ENCODE results near the gene TMEM121. TPM values are rescaled to one million over a fixed set of nuclear protein-coding genes. Genes with fewer than 3 reads are reported as not detected.
A peak's percentile ranks its signal among the peaks of the same experiment; 100 is the strongest.

Gene TMEM121
- total and polyA plus RNA-seq, 4 donors: 0.33 to 1.5 (median 0.37) TPM; not detected in 1

DNA sequence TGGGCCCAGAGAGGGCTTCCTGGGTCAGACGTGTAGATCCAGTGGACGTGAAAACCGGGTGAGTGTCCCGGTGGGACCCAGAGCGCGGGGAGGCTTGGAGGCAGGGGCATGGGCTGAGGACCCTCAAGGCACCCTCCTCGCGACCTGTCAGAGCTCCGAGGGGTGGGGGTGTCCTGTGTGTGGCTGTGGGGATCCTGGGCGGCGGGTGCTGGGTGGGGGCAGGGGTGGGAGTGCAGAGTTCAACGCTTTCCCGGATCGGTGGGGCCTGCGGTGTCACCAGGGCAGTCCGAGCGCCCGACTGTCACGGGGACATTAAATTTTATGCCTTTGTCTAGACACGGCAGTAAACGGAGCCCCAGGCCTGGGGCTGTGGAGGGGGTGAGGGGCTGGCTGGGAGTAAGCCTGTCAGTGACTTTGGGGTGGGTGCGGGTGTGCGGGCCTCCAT lies 1.0 kb downstream of the TMEM121 start:
- Histone ChIP-seq H3K9me3 (ENCODE audit: control insufficient read depth in 4 of 4, low read length in 3 of 4) (no peaks in the 10 kb centered on the region), H3K36me3 (ENCODE audit: control insufficient read depth in 4 of 4, insufficient read depth in 3 of 4, low read depth in 1 of 4, low read length in 3 of 4) (peaks cover 0 to 1% (median 0%) of the 10 kb centered on the region in 4 donors), H3K4me1 (ENCODE audit: control insufficient read depth in 4 of 4, insufficient read depth in 4 of 4, low read length in 3 of 4) (peaks cover 9 to 30% (median 20%) of the 10 kb centered on the region in 4 donors), H3K9ac (ENCODE audit: low read depth in 1 of 2, low read length in 2 of 2) (no peak overlapping the region), H3K27ac (ENCODE audit: low read depth in 1 of 2, low read length in 2 of 2) (peak overlapping the region in 1 of 2 donors; percentile 21), H3K27me3 (ENCODE audit: control insufficient read depth in 4 of 4, insufficient read depth in 4 of 4, low read length in 3 of 4) (no peaks in the 10 kb centered on the region), H3K4me3 (ENCODE audit: low read depth in 1 of 3, low read length in 3 of 3) (peak overlapping the region; percentile 5 to 72 (median 61))
- no peak for DNase-seq (ENCODE audit: low spot score)
- TF ChIP-seq FOXA2 (IDR thresholded peaks at IDR 0.05) (no peak), HNF4G (IDR thresholded peaks at IDR 0.05) (no peak), SP1 (IDR thresholded peaks at IDR 0.05) (no peak), YY1 (IDR thresholded peaks at IDR 0.05) (no peak), GABPA (IDR thresholded peaks at IDR 0.05 in 1 of 2, conservative IDR thresholded peaks at IDR 0.05 in 1 of 2) (no peak), RAD21 (IDR thresholded peaks at IDR 0.05) (no peak), TAF1 (conservative IDR thresholded peaks at IDR 0.05) (no peak), HNF4A (conservative IDR thresholded peaks at IDR 0.05) (no peak)
- TF ChIP-seq, protein P1, sequence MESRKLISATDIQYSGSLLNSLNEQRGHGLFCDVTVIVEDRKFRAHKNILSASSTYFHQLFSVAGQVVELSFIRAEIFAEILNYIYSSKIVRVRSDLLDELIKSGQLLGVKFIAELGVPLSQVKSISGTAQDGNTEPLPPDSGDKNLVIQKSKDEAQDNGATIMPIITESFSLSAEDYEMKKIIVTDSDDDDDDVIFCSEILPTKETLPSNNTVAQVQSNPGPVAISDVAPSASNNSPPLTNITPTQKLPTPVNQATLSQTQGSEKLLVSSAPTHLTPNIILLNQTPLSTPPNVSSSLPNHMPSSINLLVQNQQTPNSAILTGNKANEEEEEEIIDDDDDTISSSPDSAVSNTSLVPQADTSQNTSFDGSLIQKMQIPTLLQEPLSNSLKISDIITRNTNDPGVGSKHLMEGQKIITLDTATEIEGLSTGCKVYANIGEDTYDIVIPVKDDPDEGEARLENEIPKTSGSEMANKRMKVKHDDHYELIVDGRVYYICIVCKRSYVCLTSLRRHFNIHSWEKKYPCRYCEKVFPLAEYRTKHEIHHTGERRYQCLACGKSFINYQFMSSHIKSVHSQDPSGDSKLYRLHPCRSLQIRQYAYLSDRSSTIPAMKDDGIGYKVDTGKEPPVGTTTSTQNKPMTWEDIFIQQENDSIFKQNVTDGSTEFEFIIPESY (IDR thresholded peaks at IDR 0.05): no peak
- TF ChIP-seq, protein P2, sequence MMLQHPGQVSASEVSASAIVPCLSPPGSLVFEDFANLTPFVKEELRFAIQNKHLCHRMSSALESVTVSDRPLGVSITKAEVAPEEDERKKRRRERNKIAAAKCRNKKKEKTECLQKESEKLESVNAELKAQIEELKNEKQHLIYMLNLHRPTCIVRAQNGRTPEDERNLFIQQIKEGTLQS (IDR thresholded peaks at IDR 0.05): no peak
- TF ChIP-seq, protein P3, sequence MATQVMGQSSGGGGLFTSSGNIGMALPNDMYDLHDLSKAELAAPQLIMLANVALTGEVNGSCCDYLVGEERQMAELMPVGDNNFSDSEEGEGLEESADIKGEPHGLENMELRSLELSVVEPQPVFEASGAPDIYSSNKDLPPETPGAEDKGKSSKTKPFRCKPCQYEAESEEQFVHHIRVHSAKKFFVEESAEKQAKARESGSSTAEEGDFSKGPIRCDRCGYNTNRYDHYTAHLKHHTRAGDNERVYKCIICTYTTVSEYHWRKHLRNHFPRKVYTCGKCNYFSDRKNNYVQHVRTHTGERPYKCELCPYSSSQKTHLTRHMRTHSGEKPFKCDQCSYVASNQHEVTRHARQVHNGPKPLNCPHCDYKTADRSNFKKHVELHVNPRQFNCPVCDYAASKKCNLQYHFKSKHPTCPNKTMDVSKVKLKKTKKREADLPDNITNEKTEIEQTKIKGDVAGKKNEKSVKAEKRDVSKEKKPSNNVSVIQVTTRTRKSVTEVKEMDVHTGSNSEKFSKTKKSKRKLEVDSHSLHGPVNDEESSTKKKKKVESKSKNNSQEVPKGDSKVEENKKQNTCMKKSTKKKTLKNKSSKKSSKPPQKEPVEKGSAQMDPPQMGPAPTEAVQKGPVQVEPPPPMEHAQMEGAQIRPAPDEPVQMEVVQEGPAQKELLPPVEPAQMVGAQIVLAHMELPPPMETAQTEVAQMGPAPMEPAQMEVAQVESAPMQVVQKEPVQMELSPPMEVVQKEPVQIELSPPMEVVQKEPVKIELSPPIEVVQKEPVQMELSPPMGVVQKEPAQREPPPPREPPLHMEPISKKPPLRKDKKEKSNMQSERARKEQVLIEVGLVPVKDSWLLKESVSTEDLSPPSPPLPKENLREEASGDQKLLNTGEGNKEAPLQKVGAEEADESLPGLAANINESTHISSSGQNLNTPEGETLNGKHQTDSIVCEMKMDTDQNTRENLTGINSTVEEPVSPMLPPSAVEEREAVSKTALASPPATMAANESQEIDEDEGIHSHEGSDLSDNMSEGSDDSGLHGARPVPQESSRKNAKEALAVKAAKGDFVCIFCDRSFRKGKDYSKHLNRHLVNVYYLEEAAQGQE (IDR thresholded peaks at IDR 0.05): no peak
- 23% methylated on average over 23 of the region's 23 CpGs for WGBS

DNA sequence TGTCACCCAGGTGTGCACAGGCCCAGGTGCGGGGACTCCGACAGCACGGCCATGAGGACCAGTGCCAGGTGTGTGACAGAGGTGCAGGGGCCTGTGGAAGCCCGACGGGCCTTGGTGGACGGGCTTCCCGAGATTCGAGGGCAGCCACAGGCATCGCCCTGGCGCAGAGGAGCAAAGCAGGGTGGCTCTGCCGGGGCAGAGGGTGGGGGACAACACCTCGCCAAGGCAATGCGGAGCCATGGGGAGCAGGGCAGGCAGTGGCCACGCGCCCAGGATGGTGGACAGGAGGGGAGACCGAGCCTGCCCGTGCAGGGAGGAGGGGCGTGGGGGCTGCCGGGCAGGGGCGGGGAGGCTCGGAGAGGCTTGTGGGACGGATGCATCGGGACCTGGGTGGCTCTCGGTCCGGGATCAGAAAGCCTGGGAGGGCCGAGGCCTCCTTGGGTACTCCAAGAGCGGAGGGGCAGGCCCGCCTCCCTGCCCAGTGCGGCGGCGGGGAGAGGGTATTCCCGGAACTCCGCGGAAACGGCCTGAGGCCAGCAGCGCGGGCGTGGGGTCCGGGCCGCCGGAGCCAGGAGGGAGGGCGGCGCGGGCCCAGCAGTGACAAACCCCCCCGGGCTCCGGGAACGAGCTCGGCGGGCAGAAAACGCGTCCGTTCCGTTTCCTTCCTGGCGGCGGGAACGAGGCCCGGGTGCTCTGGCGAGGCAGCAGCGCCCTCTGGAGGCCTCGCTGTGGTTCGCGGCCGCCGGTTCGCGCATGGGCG lies 1.6 kb downstream of the TMEM121 start:
- 6% methylated on average over 67 of the region's 67 CpGs for WGBS
- peaks cover 9 to 30% (median 20%) of the 10 kb centered on the region in 4 donors for H3K4me1 ChIP-seq (ENCODE audit: control insufficient read depth in 4 of 4, insufficient read depth in 4 of 4, low read length in 3 of 4)

More for the DNA sequence above, 1.6 kb downstream of the TMEM121 start:
- peak overlapping the region; percentile 5 to 72 (median 61) for H3K4me3 ChIP-seq (ENCODE audit: low read depth in 1 of 3, low read length in 3 of 3)
- peak; percentile 78 for DNase-seq (ENCODE audit: low spot score)
- H3K9ac ChIP-seq (ENCODE audit: low read depth in 1 of 2, low read length in 2 of 2): no peak overlapping the region
- no peaks in the 10 kb centered on the region for H3K9me3 ChIP-seq (ENCODE audit: control insufficient read depth in 4 of 4, low read length in 3 of 4)
- peak in 1 of 2 donors; percentile 23 for TF ChIP-seq GABPA (IDR thresholded peaks at IDR 0.05 in 1 of 2, conservative IDR thresholded peaks at IDR 0.05 in 1 of 2)
- peak; percentile 78 to 82 for TF ChIP-seq RAD21 (IDR thresholded peaks at IDR 0.05)
- TF ChIP-seq, protein P4, sequence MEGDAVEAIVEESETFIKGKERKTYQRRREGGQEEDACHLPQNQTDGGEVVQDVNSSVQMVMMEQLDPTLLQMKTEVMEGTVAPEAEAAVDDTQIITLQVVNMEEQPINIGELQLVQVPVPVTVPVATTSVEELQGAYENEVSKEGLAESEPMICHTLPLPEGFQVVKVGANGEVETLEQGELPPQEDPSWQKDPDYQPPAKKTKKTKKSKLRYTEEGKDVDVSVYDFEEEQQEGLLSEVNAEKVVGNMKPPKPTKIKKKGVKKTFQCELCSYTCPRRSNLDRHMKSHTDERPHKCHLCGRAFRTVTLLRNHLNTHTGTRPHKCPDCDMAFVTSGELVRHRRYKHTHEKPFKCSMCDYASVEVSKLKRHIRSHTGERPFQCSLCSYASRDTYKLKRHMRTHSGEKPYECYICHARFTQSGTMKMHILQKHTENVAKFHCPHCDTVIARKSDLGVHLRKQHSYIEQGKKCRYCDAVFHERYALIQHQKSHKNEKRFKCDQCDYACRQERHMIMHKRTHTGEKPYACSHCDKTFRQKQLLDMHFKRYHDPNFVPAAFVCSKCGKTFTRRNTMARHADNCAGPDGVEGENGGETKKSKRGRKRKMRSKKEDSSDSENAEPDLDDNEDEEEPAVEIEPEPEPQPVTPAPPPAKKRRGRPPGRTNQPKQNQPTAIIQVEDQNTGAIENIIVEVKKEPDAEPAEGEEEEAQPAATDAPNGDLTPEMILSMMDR (IDR thresholded peaks at IDR 0.05; ENCODE audit: low read depth, low read length, missing input control): peak; percentile 78
- TF ChIP-seq EGR1 (IDR thresholded peaks at IDR 0.05; ENCODE audit: low read depth in 2 of 2): no peak
- H3K27ac ChIP-seq (ENCODE audit: low read depth in 1 of 2, low read length in 2 of 2): peak overlapping the region; percentile 21 to 54
- peaks cover 0 to 1% (median 0%) of the 10 kb centered on the region in 4 donors for H3K36me3 ChIP-seq (ENCODE audit: control insufficient read depth in 4 of 4, insufficient read depth in 3 of 4, low read depth in 1 of 4, low read length in 3 of 4)
- no peaks in the 10 kb centered on the region for H3K27me3 ChIP-seq (ENCODE audit: control insufficient read depth in 4 of 4, insufficient read depth in 4 of 4, low read length in 3 of 4)
